Fibroblast of lung (primary cell): ENCODE results near the gene DDIT4.

Experiments
- EZH2 ChIP-seq: IDR thresholded peaks from 2 replicates; pipeline ENCODE4 v1.5.1; 2012; ENCODE audit warnings: low read length, control low read depth, mild to moderate bottlenecking; ENCODE audit errors: missing control alignments
- TF ChIP-seq, protein P1 (sequence below), 2 donors: IDR thresholded peaks in 1 of 2; conservative IDR thresholded peaks in 1 of 2; 1 replicate in 1 of 2; 2 replicates in 1 of 2; pipeline ENCODE4 v1.5.1; 2011 to 2012; ENCODE audit warnings: low read length in 2 of 2, control low read depth in 1 of 2, inconsistent platforms in 1 of 2, low read depth in 1 of 2, mild to moderate bottlenecking in 1 of 2

GRCh38 chr10:72309290-72310240 lies 35.8 kb downstream of the DDIT4 start:
- TF ChIP-seq, protein P1, sequence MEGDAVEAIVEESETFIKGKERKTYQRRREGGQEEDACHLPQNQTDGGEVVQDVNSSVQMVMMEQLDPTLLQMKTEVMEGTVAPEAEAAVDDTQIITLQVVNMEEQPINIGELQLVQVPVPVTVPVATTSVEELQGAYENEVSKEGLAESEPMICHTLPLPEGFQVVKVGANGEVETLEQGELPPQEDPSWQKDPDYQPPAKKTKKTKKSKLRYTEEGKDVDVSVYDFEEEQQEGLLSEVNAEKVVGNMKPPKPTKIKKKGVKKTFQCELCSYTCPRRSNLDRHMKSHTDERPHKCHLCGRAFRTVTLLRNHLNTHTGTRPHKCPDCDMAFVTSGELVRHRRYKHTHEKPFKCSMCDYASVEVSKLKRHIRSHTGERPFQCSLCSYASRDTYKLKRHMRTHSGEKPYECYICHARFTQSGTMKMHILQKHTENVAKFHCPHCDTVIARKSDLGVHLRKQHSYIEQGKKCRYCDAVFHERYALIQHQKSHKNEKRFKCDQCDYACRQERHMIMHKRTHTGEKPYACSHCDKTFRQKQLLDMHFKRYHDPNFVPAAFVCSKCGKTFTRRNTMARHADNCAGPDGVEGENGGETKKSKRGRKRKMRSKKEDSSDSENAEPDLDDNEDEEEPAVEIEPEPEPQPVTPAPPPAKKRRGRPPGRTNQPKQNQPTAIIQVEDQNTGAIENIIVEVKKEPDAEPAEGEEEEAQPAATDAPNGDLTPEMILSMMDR (conservative IDR thresholded peaks at IDR 0.05 in 1 of 2, IDR thresholded peaks at IDR 0.05 in 1 of 2; ENCODE audit: low read depth in 1 of 2, low read length in 2 of 2) = no peak
- no peak for TF ChIP-seq EZH2
